Measurements from ENCODE around the gene SNRPA1. TPM values are rescaled to one million over a fixed set of nuclear protein-coding genes. Genes with fewer than 3 reads are reported as not detected.
A peak's percentile ranks its signal among the peaks of the same experiment; 100 is the strongest.
"Not testable (repeated sequence)": the region's sequence is repeated elsewhere in the genome, so short reads cannot be mapped to it uniquely, and the experiment has no call there.

The SNRPA1 gene
- total RNA-seq, result 10 to 100 TPM; 28.4 to 50.6 (median 40.0) TPM

DNA sequence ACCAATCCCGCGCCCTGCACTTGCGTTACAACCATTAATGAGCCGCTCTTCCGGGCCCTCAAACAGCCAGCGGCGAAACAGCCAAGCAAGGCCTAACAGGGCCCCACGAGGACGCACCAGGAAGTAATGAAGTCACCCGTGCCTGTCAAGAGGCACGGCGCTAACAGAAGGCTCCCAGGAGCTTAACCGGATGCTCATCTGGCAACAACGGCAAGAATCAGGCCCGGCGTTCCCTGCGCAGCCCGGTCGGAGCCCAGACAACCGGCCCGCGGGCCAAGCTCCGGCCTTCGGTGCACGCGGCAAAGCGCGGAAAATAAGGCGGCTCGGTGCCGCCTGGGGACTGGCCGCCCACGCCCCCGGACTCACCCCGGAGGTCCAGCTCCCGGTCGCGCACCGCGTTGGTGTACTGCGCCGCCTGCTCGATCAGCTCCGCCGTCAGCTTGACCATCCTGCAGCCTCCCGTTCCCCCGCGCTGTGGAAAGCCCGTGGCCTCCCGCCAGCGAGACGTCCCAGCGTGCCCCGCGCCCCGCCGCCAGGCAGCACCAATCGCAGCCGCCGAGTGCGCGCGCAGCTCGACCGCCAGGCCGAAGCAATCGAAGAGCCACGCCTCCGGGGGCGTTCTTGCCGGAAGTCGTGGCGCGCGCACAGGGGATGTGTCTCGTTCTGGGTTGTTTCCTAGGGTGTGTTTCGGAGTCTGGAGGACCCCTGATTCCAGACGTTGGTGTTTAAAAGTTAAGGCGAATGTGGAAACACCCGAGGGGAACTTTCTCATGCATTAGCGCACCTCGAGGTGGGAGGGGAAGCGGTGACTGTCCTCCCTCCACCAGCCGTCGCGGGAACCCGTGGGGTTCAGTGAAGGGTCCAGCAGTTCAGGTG lies at the start of gene SNRPA1:
Gene SNRPA1 (minus strand): TSS at position 518 of the 876 bp plus-strand sequence. CDS start 70 bp downstream, at position 448.
- peak within 1 kb of the TSS; percentile 95 to 99 (median 97) for H3K4me3 ChIP-seq
- WGBS, 2 donors, result 0 to 1% methylated on average over 21 to 61 of the region's 87 CpGs

GRCh38 chr15:101342056-101342455 lies 47.0 kb upstream of the SNRPA1 start:
- peaks cover 0 to 3% (median 0%) of the 10 kb centered on the region in 4 donors for H3K9me3 ChIP-seq
- H3K27ac ChIP-seq, result no peak overlapping the region
- TF ChIP-seq POLR2A (IDR thresholded peaks at IDR 0.05) (no peak), EP300 (IDR thresholded peaks at IDR 0.05) (no peak)
- TF ChIP-seq, protein P1, sequence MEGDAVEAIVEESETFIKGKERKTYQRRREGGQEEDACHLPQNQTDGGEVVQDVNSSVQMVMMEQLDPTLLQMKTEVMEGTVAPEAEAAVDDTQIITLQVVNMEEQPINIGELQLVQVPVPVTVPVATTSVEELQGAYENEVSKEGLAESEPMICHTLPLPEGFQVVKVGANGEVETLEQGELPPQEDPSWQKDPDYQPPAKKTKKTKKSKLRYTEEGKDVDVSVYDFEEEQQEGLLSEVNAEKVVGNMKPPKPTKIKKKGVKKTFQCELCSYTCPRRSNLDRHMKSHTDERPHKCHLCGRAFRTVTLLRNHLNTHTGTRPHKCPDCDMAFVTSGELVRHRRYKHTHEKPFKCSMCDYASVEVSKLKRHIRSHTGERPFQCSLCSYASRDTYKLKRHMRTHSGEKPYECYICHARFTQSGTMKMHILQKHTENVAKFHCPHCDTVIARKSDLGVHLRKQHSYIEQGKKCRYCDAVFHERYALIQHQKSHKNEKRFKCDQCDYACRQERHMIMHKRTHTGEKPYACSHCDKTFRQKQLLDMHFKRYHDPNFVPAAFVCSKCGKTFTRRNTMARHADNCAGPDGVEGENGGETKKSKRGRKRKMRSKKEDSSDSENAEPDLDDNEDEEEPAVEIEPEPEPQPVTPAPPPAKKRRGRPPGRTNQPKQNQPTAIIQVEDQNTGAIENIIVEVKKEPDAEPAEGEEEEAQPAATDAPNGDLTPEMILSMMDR (IDR thresholded peaks at IDR 0.05), result no peak
- DNase-seq (ENCODE audit: low spot score in 2 of 2), result no peak
- H3K4me3 ChIP-seq, result no peak overlapping the region
- H3K36me3 ChIP-seq, result no peaks in the 10 kb centered on the region
- peaks cover 0 to 8% (median 0%) of the 10 kb centered on the region in 4 donors for H3K4me1 ChIP-seq
- no peaks in the 10 kb centered on the region for H3K27me3 ChIP-seq

More for the DNA sequence above, at the start of gene SNRPA1:
- Histone ChIP-seq H3K4me1 (peaks cover 0 to 43% (median 19%) of the 10 kb centered on the region in 4 donors), H3K36me3 (peaks cover 0 to 14% (median 0%) of the 10 kb centered on the region in 3 donors), H3K27me3 (no peaks in the 10 kb centered on the region), H3K27ac (peak within 1 kb of the TSS; percentile 89 to 98 (median 94)), H3K9me3 (no peaks in the 10 kb centered on the region)
- TF ChIP-seq EP300 (IDR thresholded peaks at IDR 0.05), result peak; percentile 50 to 98
- TF ChIP-seq, protein P1 (IDR thresholded peaks at IDR 0.05), result peak in 2 of 5 experiments; percentile 17 to 60
- peak; percentile 52 to 89 for TF ChIP-seq POLR2A (IDR thresholded peaks at IDR 0.05)
- peak; percentile 96 to 99 for DNase-seq (ENCODE audit: low spot score in 2 of 2)

GRCh38 chr15:101338502-101339057 lies 43.5 kb upstream of the SNRPA1 start:
- Histone ChIP-seq H3K4me1 (no peaks in the 10 kb centered on the region), H3K9me3 (peaks cover 0 to 3% (median 0%) of the 10 kb centered on the region in 4 donors), H3K27me3 (no peaks in the 10 kb centered on the region), H3K27ac (no peak overlapping the region), H3K4me3 (no peak overlapping the region), H3K36me3 (no peaks in the 10 kb centered on the region)
- 82 to 85% methylated on average over 1 of the region's 1 CpG for WGBS, 2 donors
- DNase-seq (ENCODE audit: low spot score in 2 of 2), result no peak
- no peak for TF ChIP-seq POLR2A (IDR thresholded peaks at IDR 0.05)
- TF ChIP-seq EP300 (IDR thresholded peaks at IDR 0.05), result no peak
- TF ChIP-seq, protein P1 (IDR thresholded peaks at IDR 0.05), result no peak

DNA sequence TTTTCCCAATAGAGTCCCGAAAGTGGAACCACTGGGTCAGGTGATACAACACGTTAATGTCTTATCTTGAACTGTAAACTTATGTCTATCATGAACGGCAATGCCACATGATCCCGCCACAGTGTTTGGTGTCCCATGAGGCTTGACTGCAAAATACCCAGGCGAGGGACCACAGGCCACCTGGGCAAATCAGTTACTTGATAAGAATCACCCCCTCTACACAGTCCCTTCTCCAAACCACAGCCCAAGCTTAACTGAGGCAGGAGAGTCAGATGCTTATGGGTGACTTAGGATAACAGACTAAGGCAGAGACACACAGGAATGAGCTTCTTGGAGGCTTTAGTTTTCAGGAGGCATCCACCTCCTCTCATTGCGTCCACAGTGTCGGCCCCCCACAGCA lies 42.9 kb upstream of the SNRPA1 start:
- no peaks in the 10 kb centered on the region for H3K36me3 ChIP-seq
- WGBS, 2 donors, result 78 to 81% methylated on average over 7 of the region's 7 CpGs
- TF ChIP-seq EP300 (IDR thresholded peaks at IDR 0.05) (no peak), POLR2A (IDR thresholded peaks at IDR 0.05) (no peak)
- TF ChIP-seq, protein P1 (IDR thresholded peaks at IDR 0.05), result no peak
- no peak for DNase-seq (ENCODE audit: low spot score in 2 of 2)
- no peak overlapping the region for H3K27ac ChIP-seq
- H3K27me3 ChIP-seq, result no peaks in the 10 kb centered on the region
- peaks cover 0 to 3% (median 0%) of the 10 kb centered on the region in 4 donors for H3K9me3 ChIP-seq
- no peak overlapping the region for H3K4me3 ChIP-seq
- H3K4me1 ChIP-seq, result no peaks in the 10 kb centered on the region

GRCh38 chr15:101333907-101334789 lies 39.1 kb upstream of the SNRPA1 start:
- not testable (repeated sequence) for H3K4me1 ChIP-seq; H3K27me3 ChIP-seq; H3K9me3 ChIP-seq; H3K27ac ChIP-seq; DNase-seq (ENCODE audit: low spot score in 2 of 2); H3K4me3 ChIP-seq; H3K36me3 ChIP-seq
- 70 to 80% methylated on average over 9 of the region's 16 CpGs for WGBS, 2 donors
